Tibial artery (tissue), 4 donors: ENCODE measurements around the gene CST4.
A peak's percentile ranks its signal among the peaks of the same experiment; 100 is the strongest.

Experiments used
- DNase-seq, 2 donors: peaks; one replicate each; pipeline ENCODE4 v3.0.0-alpha.2; 2019
- H3K27ac ChIP-seq, 2 donors: fragments of 200-600 bp; sonication (generic) in 1 of 2; 1 replicate in 1 of 2; 2 replicates in 1 of 2; pipeline ENCODE4 v1.5.1; 2018 to 2019; ENCODE audit warnings: mild to moderate bottlenecking in 1 of 2
- H3K27me3 ChIP-seq, 2 donors: fragments of 200-600 bp; sonication (generic) in 1 of 2; one replicate each; pipeline versions ENCODE4 v1.5.1 to v1.6.0; 2016 to 2019
- H3K36me3 ChIP-seq, 3 donors: fragments of 200-600 bp; sonication (generic) in 2 of 3; one replicate each; pipeline ENCODE4 v1.5.1; 2016 to 2019; ENCODE audit warnings: mild to moderate bottlenecking in 2 of 3
- H3K4me1 ChIP-seq, 4 donors: fragments of 200-600 bp; sonication (generic) in 2 of 4; 1 replicate in 3 of 4; 2 replicates in 1 of 4; pipeline ENCODE4 v1.5.1; 2016 to 2019
- H3K4me3 ChIP-seq, 2 donors: fragments of 200-600 bp; sonication (generic) in 1 of 2; 1 replicate in 1 of 2; 2 replicates in 1 of 2; pipeline ENCODE4 v1.5.1; 2018 to 2019; ENCODE audit warnings: mild to moderate bottlenecking in 2 of 2
- H3K9me3 ChIP-seq, 3 donors: fragments of 200-600 bp; sonication (generic) in 1 of 3; one replicate each; pipeline ENCODE4 v1.5.1; 2016 to 2019
- intact Hi-C: fragments of 100-400 bp; cut with DNase I; formaldehyde crosslinking; loops from one replicate; pipeline ENCODE4 v1.15.0; 2023; ENCODE audit warnings: low total_unique reads
- TF ChIP-seq, protein P1 (sequence below), 2 experiments: fragments of 200-600 bp in 1 of 2; fragments of 450-650 bp in 1 of 2; IDR thresholded peaks; one replicate each; pipeline ENCODE4 v1.5.1; 2017 to 2019; ENCODE audit warnings: antibody characterized with exemption in 2 of 2, mild to moderate bottlenecking in 1 of 2, moderate library complexity in 1 of 2

Gene CST4

DNA sequence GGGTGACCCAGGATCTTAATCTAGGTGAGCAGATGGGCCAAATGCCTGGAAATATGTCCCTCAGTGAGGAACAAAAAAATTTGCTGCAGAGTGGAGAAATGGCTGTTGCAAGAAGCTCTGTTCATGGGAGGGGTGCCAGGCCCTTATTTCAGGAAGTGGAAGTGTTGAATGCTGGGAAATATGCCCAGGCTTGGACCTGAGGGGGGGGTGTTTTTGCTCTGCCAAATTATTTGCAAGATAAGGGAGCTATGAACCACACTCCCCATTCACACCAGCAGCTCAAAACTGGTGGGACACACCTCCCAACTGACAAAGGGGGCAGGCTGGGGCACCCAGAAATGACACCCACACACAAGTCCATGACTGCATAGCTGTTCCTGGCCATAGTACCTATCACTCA lies 8.7 kb downstream of the CST4 start:
- no peaks in the 10 kb centered on the region for H3K27me3 ChIP-seq
- peak in 1 of 2 donors; percentile 43 for DNase-seq
- TF ChIP-seq, protein P1, sequence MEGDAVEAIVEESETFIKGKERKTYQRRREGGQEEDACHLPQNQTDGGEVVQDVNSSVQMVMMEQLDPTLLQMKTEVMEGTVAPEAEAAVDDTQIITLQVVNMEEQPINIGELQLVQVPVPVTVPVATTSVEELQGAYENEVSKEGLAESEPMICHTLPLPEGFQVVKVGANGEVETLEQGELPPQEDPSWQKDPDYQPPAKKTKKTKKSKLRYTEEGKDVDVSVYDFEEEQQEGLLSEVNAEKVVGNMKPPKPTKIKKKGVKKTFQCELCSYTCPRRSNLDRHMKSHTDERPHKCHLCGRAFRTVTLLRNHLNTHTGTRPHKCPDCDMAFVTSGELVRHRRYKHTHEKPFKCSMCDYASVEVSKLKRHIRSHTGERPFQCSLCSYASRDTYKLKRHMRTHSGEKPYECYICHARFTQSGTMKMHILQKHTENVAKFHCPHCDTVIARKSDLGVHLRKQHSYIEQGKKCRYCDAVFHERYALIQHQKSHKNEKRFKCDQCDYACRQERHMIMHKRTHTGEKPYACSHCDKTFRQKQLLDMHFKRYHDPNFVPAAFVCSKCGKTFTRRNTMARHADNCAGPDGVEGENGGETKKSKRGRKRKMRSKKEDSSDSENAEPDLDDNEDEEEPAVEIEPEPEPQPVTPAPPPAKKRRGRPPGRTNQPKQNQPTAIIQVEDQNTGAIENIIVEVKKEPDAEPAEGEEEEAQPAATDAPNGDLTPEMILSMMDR (IDR thresholded peaks at IDR 0.05) = no peak
- no peak overlapping the region for H3K27ac ChIP-seq
- H3K4me1 ChIP-seq = no peaks in the 10 kb centered on the region
- intact Hi-C loops = no loop called here
- no peak overlapping the region for H3K4me3 ChIP-seq
- H3K36me3 ChIP-seq = no peaks in the 10 kb centered on the region
- H3K9me3 ChIP-seq = no peaks in the 10 kb centered on the region

DNA sequence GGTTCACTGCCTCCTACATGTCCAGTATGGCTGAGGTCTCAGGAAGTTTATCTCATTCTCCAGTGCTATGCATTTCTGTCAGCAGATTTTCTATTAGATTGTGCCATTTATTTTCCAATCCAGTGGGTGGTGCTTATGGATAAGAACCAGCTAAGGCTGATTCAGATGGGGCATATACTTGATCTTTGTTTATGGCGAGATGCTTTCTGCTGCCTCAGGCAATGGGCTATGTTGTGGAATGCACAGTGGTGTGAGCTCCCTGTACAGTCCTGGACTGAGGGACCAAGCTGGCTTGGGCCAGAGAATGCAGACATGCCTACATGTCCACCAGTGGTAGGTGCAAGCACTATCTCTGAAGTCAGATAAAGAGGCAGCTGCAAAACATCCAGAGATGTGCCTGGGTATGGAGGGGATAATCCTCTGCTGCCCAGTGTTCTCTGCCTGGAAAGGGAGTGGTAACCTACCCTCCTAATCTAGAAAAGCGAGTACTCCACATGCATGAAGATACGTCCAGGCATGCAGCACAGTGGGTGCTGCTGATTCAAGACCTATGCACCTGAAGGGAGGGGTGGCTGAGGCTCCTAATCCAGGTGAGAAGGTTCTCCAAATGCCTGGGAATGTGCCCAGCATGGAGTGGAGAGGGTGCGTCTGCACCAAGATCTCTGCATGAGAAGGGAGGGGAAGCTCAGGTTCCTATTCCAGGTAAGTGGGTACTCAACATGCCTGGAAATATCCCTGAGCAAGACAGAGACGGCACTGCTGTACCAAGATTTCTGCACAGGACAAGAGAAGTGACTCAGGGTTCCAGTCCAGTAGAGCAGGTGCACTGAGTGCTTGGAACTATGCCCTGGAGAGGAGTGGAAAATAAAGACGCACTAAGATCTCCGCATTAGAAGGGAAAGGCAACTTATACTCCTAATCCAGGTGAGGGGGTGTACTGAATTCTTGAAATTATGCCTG lies 9.4 kb downstream of the CST4 start:
- H3K27ac ChIP-seq = no peak overlapping the region
- intact Hi-C loops = no loop called here

DNA sequence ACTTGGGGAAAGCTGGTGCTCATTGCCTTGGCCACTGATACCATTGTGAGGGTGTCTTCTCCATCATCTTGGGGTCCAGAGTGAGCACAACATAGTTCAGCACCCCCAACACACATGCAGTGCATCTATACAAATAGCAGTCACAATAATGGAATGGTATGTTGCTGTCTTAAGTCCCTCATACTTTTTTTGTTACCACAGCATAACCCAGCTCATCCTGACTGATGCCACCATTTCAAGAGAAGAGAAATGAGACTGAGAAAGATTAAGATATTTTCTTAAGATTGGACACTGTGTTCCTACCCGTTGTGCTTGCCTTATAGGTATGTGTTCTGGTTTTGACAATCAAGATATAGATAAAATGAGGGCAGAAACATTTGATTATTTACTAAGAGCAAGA lies 15.6 kb downstream of the CST4 start:
- H3K27ac ChIP-seq = no peak overlapping the region
- peaks cover 0 to 7% of the 10 kb centered on the region in 2 donors for H3K27me3 ChIP-seq
- no peak overlapping the region for H3K4me3 ChIP-seq
- TF ChIP-seq, protein P1 (IDR thresholded peaks at IDR 0.05) = no peak
- intact Hi-C loops = no loop called here
- no peak for DNase-seq
- no peaks in the 10 kb centered on the region for H3K4me1 ChIP-seq
- no peaks in the 10 kb centered on the region for H3K9me3 ChIP-seq
- H3K36me3 ChIP-seq = no peaks in the 10 kb centered on the region

More for the DNA sequence above, 9.4 kb downstream of the CST4 start:
- no peak overlapping the region for H3K4me3 ChIP-seq
- no peaks in the 10 kb centered on the region for H3K4me1 ChIP-seq
- H3K9me3 ChIP-seq = no peaks in the 10 kb centered on the region
- no peaks in the 10 kb centered on the region for H3K27me3 ChIP-seq
- no peak for DNase-seq
- TF ChIP-seq, protein P1 (IDR thresholded peaks at IDR 0.05) = no peak
- H3K36me3 ChIP-seq = no peaks in the 10 kb centered on the region

DNA sequence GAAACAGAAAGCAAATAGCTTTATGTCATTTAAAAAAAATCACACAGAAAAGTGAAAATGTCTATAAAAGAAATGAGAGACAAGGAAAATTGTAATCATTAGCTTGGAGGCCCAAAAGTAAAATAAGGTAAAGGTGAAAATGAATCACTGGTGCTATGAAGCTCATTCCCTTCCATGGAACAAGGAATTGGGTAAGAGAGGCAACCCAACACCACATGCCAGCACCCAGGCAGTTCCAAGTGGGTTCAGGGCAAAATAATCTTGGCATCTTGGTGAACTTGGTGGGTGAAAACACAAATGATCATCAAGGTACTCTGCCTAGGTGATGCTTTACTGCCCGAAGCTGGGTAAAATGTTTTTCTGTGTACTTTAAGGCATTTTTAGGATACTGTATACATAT lies 16.7 kb downstream of the CST4 start:
- Histone ChIP-seq H3K9me3 (no peaks in the 10 kb centered on the region), H3K27ac (no peak overlapping the region), H3K4me1 (no peaks in the 10 kb centered on the region), H3K4me3 (no peak overlapping the region), H3K36me3 (no peaks in the 10 kb centered on the region), H3K27me3 (peaks cover 0 to 14% of the 10 kb centered on the region in 2 donors)
- intact Hi-C loops = no loop called here
- TF ChIP-seq, protein P1 (IDR thresholded peaks at IDR 0.05) = no peak
- DNase-seq = no peak

DNA sequence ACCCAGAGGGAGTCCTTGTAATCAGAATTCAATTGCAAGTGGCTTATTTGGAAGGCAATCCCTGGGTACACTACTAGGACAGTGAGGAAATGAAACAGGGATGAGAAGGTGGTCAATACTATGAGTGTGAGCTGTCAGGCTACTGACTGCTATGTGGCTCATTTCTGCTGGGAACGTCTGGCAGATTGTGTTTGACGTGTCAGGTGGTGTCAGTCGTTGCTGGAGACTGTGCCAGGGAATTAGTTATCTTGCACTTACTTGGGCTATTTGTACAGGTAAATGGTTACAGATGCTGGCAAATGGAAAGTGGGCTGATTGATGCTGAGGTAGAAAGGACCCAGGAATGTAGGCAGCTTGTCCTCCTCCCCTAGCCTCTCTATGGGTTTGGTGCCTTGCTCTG lies 17.4 kb downstream of the CST4 start:
- intact Hi-C loops = no loop called here
- Histone ChIP-seq H3K4me3 (no peak overlapping the region), H3K36me3 (no peaks in the 10 kb centered on the region), H3K27ac (no peak overlapping the region), H3K9me3 (no peaks in the 10 kb centered on the region), H3K4me1 (no peaks in the 10 kb centered on the region), H3K27me3 (peaks cover 0 to 14% of the 10 kb centered on the region in 2 donors)
- DNase-seq = no peak
- TF ChIP-seq, protein P1 (IDR thresholded peaks at IDR 0.05) = no peak
